PC-3 (cell line): ENCODE measurements around the gene ASTN2.

ENCODE experiments used
- EZH2 ChIP-seq: fragments of 300-600 bp; sonication (generic); IDR thresholded peaks from one replicate; pipeline ENCODE4 v1.6.1; 2017; ENCODE audit warnings: antibody characterized with exemption, mild to moderate bottlenecking, low read length; ENCODE audit not compliant: unreplicated experiment
- EZH2phosphoT487 ChIP-seq: fragments of 300-600 bp; sonication (generic); IDR thresholded peaks from 2 replicates; pipeline ENCODE4 v1.6.1; 2018; ENCODE audit warnings: mild to moderate bottlenecking, antibody characterized with exemption, low read length, borderline replicate concordance
- TF ChIP-seq, protein P1 (sequence below): fragments of 300-600 bp; sonication (generic); conservative IDR thresholded peaks from 2 replicates; pipeline ENCODE4 v1.5.1; 2017; ENCODE audit warnings: antibody characterized with exemption, low read depth, mild to moderate bottlenecking, low read length

DNA sequence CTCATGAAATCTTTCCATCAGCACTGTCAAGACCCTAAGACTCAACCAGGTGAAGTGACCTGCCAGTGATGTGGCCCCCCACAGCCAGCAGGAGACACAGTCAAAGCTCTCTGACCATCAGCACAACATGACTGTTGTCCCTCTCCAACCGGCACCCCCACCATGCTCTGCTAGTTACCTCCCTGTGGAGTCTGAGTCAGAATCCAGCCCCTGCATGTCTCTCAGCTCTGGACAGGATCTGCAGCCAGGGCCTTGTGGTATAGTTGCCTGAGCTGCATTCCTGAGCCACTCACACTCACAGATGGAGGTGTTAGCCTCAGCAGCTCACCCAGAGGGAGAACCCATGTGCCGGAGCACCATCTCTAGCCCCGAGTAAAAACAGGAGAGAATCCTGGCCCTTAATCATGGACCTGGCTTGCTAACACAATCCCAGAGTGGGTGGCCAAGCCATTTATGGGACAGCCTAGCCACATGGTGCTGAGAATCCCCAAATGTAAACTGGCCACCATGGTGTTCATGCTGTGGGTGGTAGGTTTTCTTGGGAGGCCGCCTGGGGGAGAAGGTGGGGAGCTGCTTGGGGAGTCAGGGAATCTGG, 1023.5 kb downstream of the ASTN2 start:
- TF ChIP-seq, protein P1, sequence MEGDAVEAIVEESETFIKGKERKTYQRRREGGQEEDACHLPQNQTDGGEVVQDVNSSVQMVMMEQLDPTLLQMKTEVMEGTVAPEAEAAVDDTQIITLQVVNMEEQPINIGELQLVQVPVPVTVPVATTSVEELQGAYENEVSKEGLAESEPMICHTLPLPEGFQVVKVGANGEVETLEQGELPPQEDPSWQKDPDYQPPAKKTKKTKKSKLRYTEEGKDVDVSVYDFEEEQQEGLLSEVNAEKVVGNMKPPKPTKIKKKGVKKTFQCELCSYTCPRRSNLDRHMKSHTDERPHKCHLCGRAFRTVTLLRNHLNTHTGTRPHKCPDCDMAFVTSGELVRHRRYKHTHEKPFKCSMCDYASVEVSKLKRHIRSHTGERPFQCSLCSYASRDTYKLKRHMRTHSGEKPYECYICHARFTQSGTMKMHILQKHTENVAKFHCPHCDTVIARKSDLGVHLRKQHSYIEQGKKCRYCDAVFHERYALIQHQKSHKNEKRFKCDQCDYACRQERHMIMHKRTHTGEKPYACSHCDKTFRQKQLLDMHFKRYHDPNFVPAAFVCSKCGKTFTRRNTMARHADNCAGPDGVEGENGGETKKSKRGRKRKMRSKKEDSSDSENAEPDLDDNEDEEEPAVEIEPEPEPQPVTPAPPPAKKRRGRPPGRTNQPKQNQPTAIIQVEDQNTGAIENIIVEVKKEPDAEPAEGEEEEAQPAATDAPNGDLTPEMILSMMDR = no peak
- TF ChIP-seq EZH2phosphoT487 (no peak), EZH2 (no peak)
